ENCODE results near the gene PTPRD. TPM values are rescaled to one million over a fixed set of nuclear protein-coding genes. Genes with fewer than 3 reads are reported as not detected.

The PTPRD gene
- total RNA-seq, 1 donor from 2014 or later, result 136 TPM

- H3F3A ChIP-seq (ENCODE audit: low read depth), result peaks cover 21% of the 10 kb centered on the region
- no peak overlapping the region for H3K4me3 Mint-ChIP-seq
- no peak overlapping the region for H3K27ac ChIP-seq
- H3K4me2 ChIP-seq, result no peak overlapping the region
- H3K36me3 Mint-ChIP-seq, result peaks cover under 1% of the 10 kb centered on the region
- H4K20me1 ChIP-seq (ENCODE audit: low read depth), result no peaks in the 10 kb centered on the region
- no peak overlapping the region for H2AFZ ChIP-seq (replicated peaks)
- H3K4me1 Mint-ChIP-seq, result peaks cover 16% of the 10 kb centered on the region
- H3K36me3 ChIP-seq, result no peaks in the 10 kb centered on the region
- H3K9me3 Mint-ChIP-seq, result no peaks in the 10 kb centered on the region
- H3K79me2 ChIP-seq (ENCODE audit: low read depth), result no peaks in the 10 kb centered on the region
- no peak for TF ChIP-seq EZH2 (IDR thresholded peaks at IDR 0.05)
- TF ChIP-seq EZH2phosphoT487 (IDR thresholded peaks at IDR 0.05), result no peak
- no peak for TF ChIP-seq CTCF (IDR thresholded peaks at IDR 0.05)
- no peaks in the 10 kb centered on the region for H3K9me3 ChIP-seq (ENCODE audit: low read depth)
- no peak overlapping the region for H3K27ac Mint-ChIP-seq
- DNase-seq (ENCODE audit: low spot score), result no peak
- H3K27me3 ChIP-seq, result no peaks in the 10 kb centered on the region
- H3K4me1 ChIP-seq, result peaks cover 37% of the 10 kb centered on the region
- peaks cover 2% of the 10 kb centered on the region for H3K27me3 Mint-ChIP-seq (ENCODE audit: insufficient read depth, low read depth)
- no peak overlapping the region for H3K9ac ChIP-seq
- no peak overlapping the region for H3K4me3 ChIP-seq
Observed at GRCh38 chr9:8616414-8616813, 1996.4 kb downstream of the PTPRD start.

- Histone ChIP-seq H2AFZ (replicated peaks) (no peak overlapping the region), H3K4me3 (no peak overlapping the region), H3K9ac (no peak overlapping the region), H3K9me3 (ENCODE audit: low read depth) (no peaks in the 10 kb centered on the region), H3K4me1 (peaks cover 33% of the 10 kb centered on the region), H3K27me3 (no peaks in the 10 kb centered on the region), H3K4me2 (peak overlapping the region; percentile 35), H3K36me3 (no peaks in the 10 kb centered on the region), H3K79me2 (ENCODE audit: low read depth) (no peaks in the 10 kb centered on the region), H3K27ac (peak overlapping the region; percentile 39), H4K20me1 (ENCODE audit: low read depth) (no peaks in the 10 kb centered on the region), H3F3A (ENCODE audit: low read depth) (peaks cover 21% of the 10 kb centered on the region)
- Mint-ChIP-seq H3K4me3 (no peak overlapping the region), H3K36me3 (no peaks in the 10 kb centered on the region), H3K4me1 (peaks cover 16% of the 10 kb centered on the region), H3K27ac (no peak overlapping the region), H3K27me3 (ENCODE audit: insufficient read depth, low read depth) (no peaks in the 10 kb centered on the region), H3K9me3 (no peaks in the 10 kb centered on the region)
- DNase-seq (ENCODE audit: low spot score), result peak; percentile 42
- TF ChIP-seq EZH2phosphoT487 (IDR thresholded peaks at IDR 0.05), result no peak
Observed at GRCh38 chr9:8614926-8615440, 1997.8 kb downstream of the PTPRD start.

GRCh38 chr9:8613346-8613825 lies 1999.4 kb downstream of the PTPRD start:
- Mint-ChIP-seq H3K9me3 (no peaks in the 10 kb centered on the region), H3K27me3 (ENCODE audit: insufficient read depth, low read depth) (no peaks in the 10 kb centered on the region), H3K4me1 (peaks cover 16% of the 10 kb centered on the region), H3K36me3 (peaks cover 2% of the 10 kb centered on the region), H3K27ac (peak overlapping the region; percentile 27), H3K4me3 (no peak overlapping the region)
- no peaks in the 10 kb centered on the region for H3K36me3 ChIP-seq
- no peak overlapping the region for H3K4me2 ChIP-seq
- no peak overlapping the region for H3K27ac ChIP-seq
- no peaks in the 10 kb centered on the region for H3K9me3 ChIP-seq (ENCODE audit: low read depth)
- H4K20me1 ChIP-seq (ENCODE audit: low read depth), result no peaks in the 10 kb centered on the region
- TF ChIP-seq CTCF (IDR thresholded peaks at IDR 0.05), result no peak
- no peak for TF ChIP-seq EZH2phosphoT487 (IDR thresholded peaks at IDR 0.05)
- TF ChIP-seq EZH2 (IDR thresholded peaks at IDR 0.05), result no peak
- H2AFZ ChIP-seq (replicated peaks), result no peak overlapping the region
- no peaks in the 10 kb centered on the region for H3K79me2 ChIP-seq (ENCODE audit: low read depth)
- H3F3A ChIP-seq (ENCODE audit: low read depth), result peaks cover 21% of the 10 kb centered on the region
- no peak overlapping the region for H3K4me3 ChIP-seq
- no peaks in the 10 kb centered on the region for H3K27me3 ChIP-seq
- H3K4me1 ChIP-seq, result peaks cover 33% of the 10 kb centered on the region
- DNase-seq (ENCODE audit: low spot score), result no peak
- H3K9ac ChIP-seq, result no peak overlapping the region

- Mint-ChIP-seq H3K27ac (no peak overlapping the region), H3K4me1 (peaks cover 16% of the 10 kb centered on the region), H3K9me3 (no peaks in the 10 kb centered on the region), H3K27me3 (ENCODE audit: insufficient read depth, low read depth) (no peaks in the 10 kb centered on the region), H3K4me3 (no peak overlapping the region), H3K36me3 (peaks cover 7% of the 10 kb centered on the region)
- no peak for DNase-seq (ENCODE audit: low spot score)
- Histone ChIP-seq H3K4me2 (no peak overlapping the region), H3K79me2 (ENCODE audit: low read depth) (no peaks in the 10 kb centered on the region), H4K20me1 (ENCODE audit: low read depth) (no peaks in the 10 kb centered on the region), H3K27me3 (no peaks in the 10 kb centered on the region), H3K36me3 (no peaks in the 10 kb centered on the region), H3K4me3 (no peak overlapping the region), H3K9me3 (ENCODE audit: low read depth) (no peaks in the 10 kb centered on the region), H2AFZ (replicated peaks) (no peak overlapping the region), H3K4me1 (peaks cover 43% of the 10 kb centered on the region), H3K9ac (no peak overlapping the region), H3K27ac (no peak overlapping the region), H3F3A (ENCODE audit: low read depth) (peaks cover 21% of the 10 kb centered on the region)
- no peak for TF ChIP-seq EZH2 (IDR thresholded peaks at IDR 0.05)
- no peak for TF ChIP-seq EZH2phosphoT487 (IDR thresholded peaks at IDR 0.05)
- TF ChIP-seq CTCF (IDR thresholded peaks at IDR 0.05), result no peak
Observed at GRCh38 chr9:8611153-8611552, 2001.6 kb downstream of the PTPRD start.

All from neural progenitor cell (in vitro differentiated cells).